Left renal pelvis (tissue), 4 donors: ENCODE data around the gene PDIA3. TPM values are rescaled to one million over a fixed set of nuclear protein-coding genes. Genes with fewer than 3 reads are reported as not detected.
"Not testable (repeated sequence)": the region's sequence is repeated elsewhere in the genome, so short reads cannot be mapped to it uniquely, and the experiment has no call there.

ENCODE experiments used
- DNase-seq, 4 donors: peaks; one replicate each; pipeline ENCODE4 v3.0.0-alpha.2; 2013; ENCODE audit warnings: low read depth in 4 of 4, low spot score in 3 of 4
- polyA plus RNA-seq, 4 donors: library from polyadenylated mRNA; unstranded; fragments of 120-200 nt; gene quantifications; one replicate each; pipeline ENCODE4 v1.2.1, GENCODE V29; 2013; ENCODE audit not compliant: insufficient read length in 4 of 4

The PDIA3 gene
- polyA plus RNA-seq, 4 donors: 487 to 703 (median 583) TPM

DNA sequence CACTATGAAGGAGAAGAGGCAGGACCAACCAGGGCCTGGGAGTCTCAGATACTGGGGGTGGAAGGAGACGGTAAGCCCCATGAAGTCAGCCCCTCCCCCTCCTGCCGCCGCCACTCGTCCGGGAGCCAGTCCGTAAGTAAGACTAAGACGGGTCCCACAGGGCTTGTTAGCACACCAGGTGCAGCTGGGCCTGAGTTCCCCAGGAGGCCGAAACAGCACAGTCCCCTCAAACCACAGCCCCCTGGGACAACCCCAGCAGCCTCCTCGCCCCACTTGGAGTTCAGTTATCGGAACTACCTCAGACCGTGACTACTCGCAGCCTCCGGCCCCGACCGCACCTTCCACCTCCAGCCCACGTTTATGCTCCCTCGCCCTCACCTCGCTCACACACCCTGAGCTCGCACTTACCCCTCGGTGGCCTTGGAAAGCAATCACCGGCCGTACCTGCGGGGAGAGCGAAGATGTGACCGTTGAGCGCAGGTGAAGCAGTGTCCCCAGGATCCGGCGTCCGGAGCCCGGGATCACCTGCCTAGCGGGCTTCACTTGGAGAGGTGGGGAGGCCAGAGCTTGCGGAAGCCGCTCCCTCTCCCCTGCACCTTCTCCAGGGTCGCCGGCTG, 30.0 kb downstream of the PDIA3 start:
- no peak for DNase-seq

DNA sequence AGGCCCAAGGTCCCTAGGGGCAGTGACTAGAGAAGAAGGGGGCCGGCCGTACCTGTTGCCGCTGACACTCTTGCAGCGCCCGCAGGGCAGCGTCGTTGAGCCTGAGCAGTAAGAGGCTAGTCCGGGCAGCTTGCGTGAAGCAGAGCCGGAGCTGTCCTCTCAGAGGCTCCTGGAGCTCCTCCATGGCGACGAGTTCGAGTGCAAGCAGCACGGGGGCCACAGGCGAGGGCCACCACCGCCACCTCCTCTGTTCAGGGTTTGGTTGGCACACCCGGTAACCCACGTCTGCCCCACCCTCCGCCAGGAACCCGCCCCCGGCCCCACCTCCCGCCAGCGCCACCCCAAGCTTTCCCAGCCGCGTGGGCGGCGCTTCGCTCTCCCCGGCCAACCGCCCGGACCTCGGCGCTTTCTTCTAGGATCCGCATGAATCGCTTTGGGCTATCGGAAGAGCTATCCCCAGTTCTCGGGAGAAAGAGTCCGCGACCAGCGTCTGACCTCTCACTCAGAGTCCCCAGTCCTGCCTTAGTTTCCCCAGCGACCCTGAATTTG, 30.6 kb downstream of the PDIA3 start, which contains the start of gene ELL3:
TSS of gene ELL3 (minus strand) at position 249 of the 549 bp plus-strand sequence. CDS start at position 184, 65 bp downstream.
- no peak for DNase-seq

DNA sequence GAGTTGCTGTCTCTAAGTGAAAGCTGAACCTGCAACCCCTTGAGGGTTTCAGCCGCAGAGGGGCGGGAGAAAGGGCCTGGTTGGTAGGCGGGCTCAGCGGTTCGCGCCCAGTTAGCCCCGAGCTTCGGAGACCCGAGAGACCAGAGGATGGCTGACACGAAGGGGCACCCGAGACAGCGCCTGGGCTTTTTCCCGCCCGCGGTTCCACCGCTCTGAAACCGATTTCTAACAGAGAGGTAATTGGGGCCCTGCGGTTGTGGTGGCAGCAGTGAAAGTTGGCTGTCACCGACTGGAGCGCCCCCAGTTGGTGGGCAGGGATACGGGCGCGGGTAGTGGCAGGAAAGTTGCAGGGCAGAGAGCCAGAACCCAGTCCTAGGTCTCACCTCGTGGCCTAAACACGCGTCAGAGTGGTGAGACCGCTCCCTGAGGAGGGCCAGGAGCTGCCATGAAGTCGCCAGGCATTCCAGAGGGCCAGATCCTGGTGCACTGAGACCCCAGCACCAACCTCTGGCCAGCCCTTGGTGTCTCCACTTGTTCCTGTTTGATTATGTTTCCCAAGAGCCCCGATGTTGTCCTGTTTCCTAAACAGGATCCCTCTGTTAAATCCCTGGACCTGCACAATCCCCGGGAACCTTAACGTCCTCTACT, 31.2 kb downstream of the PDIA3 start:
- no peak for DNase-seq

DNA sequence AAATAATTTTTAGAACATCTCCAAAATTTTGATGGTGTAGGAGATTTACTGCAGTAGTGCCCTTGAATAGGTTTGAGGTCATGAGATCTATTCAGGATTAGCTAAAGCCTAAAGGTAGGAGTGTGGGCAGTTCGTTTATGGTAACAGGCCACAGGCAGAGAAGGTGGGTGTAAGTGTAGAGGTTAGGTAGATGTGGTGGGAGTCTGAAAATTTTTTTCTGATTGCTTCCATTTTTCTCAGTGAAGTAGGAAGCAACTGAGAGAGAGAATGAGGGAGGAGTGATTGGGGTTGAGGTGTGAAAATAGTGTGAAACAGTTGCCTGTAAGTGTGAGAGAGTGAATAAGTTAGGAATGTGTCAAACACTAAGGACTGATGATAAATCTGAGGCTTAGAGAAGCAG, 32.8 kb downstream of the PDIA3 start:
- no peak for DNase-seq

- no peak for DNase-seq
Measured at GRCh38 chr15:43789409-43789808, 43.2 kb downstream of the PDIA3 start.

DNA sequence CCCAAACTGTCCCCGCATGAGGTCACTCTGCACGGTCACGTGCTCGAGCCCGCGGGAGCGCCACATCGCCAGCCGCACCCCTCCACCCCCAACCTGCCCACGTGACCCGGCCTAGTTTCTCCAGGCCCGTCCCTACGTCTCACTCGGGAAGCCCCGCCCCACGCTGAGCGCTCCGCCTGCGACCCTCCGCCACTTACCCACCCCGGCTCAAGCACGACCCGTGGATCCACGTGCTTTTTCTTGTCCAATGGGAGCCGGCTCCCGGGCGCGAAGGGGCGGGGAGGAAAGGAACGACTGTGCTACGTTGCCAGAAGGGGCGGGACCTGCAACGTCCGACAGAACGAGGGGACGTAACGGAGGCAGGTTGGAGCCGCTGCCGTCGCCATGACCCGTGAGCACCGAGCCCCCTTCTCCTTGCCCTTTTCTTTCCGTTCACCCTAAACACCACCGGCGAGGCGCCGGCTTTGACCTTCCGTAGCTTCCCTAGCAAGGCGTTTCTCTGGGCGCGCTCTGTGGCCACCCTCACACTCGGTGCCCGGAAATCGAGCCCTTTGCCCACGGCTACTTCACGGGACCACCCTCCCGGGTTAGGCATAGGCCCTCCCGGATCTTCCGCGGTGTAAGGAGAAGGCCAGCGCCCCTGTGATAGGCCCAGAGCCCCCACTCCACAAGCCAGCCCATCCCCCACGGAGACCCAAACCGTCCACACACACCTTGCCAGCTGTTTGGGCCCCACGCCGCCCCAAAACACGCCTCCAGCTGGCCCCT, 45.9 kb downstream of the PDIA3 start, which contains the start of gene SERF2:
TSS of gene SERF2 (plus strand) at position 328 of the 768 bp plus-strand sequence. CDS start at position 385, 57 bp downstream.
- DNase-seq: peak; percentile 98 to 99 (median 98)

GRCh38 chr15:43792761-43793476, 46.7 kb downstream of the PDIA3 start:
- no peak for DNase-seq

DNA sequence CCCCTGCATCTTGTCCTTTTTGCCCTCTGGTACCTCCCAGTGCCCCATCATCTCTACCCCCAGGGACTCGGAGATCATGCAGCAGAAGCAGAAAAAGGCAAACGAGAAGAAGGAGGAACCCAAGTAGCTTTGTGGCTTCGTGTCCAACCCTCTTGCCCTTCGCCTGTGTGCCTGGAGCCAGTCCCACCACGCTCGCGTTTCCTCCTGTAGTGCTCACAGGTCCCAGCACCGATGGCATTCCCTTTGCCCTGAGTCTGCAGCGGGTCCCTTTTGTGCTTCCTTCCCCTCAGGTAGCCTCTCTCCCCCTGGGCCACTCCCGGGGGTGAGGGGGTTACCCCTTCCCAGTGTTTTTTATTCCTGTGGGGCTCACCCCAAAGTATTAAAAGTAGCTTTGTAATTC, 47.4 kb downstream of the PDIA3 start:
- DNase-seq: no peak

DNA sequence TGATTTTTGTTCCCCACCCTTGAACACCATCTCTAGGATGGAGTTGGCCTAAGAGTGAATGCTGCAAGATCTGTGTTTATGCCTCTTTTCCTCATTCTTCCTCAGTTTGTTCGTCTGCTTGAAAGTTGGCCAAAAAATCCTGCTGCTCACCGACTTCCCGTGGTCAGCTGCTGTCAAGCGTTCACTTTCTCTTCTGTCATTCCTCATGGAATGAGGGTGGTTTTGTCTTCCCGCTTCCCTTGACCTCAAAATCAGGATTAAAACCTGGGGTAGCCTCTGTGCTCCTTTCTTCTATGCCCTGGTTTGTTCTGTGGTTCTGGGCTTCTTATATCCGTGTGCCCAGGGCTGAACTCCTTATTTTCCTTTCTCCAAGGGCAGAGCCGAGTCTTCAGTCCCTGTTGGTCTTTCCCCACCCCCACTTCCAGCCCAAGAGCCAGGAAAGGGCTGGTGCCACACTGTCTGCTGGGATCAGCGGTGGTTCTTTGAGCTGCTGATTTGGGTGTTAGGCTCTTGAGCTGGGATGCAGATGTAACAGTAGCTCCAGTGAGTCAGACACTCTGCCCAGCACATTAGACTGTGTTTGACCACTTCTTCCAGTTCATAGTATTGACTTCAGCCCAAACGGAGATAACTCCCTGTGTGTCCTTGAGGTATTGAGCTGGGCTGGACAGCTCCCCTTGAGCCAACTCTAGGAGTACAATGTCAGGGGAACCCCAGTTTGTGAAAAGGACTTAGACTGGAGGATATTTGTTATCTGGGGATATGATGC, 48.2 kb downstream of the PDIA3 start:
- no peak for DNase-seq

DNA sequence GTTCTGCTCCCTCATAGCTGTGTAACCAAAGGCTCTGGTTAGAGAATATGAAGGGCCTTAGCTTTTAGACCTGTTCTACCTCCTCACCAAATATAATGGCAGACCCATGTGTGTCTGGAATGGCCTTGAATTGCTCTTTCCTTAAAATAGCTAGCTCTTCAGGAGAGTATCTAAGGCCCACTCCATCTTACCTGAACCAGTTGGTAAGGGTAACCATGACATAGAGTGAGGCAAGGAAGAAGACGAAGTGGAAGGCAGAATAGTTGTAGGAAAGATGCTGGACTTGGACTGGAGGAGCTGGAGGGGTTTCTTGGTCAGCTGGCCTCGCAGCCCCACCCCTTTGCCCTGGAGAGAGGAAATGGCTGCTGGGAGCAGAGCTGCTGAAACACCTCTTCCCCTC, 49.0 kb downstream of the PDIA3 start:
- no peak for DNase-seq

GRCh38 chr15:43795997-43796396, 49.8 kb downstream of the PDIA3 start:
- DNase-seq: no peak

DNA sequence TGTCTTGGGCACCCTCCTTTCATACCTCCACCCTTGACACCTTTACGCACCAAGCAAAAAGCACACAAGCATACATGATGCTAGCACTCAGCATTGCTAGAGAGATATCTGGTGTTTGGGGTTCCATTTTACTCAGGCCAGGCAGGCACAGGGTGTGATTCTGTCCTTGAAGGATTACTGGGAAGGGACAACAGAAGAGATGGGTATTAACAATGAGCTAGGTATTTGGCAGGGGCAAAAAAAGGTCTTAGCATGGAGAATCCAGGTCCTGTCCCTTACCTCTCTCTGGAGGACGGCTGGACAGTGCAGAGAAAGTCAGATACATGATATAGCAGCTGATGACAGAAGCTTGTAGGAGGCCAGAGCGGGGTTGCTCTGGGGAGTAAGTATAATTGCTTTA, 50.3 kb downstream of the PDIA3 start:
- no peak for DNase-seq

DNA sequence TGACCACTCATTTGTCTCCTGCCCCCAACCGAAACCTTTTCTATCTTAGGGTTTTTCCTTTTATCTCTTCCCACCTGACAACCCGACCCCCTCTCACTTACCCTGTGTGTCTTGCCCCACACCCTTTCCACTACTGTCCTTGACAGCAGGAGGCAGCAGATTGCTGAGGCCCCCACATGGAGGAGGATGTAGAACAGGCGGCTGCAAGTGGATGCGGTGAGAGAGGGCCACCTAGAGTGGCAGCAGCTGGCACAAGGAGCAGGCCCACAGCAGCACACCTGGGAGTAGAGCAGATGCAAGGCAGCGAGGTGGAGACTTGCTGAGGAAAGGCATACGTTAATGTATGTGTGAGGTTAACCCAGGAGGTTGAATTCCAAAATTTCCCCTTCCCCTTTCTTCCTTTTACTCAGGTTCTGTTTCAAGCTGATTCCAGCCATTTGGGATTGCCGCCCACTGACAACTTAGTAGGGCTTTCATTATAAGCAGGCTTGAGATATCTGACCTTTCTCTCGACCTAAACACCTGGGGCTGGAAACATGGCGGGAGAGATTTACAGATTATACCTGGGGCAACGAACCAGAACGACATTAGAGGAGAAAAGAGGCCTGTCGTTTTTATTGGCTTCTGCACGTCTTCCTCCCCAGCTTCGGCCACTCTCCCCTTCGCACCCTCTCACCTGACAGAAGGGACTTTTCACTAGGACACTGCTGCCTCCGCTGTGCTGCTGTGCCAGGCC, 53.1 kb downstream of the PDIA3 start:
- DNase-seq: no peak

GRCh38 chr15:43799945-43800285, 53.7 kb downstream of the PDIA3 start, which contains the start of gene SERINC4:
Gene SERINC4, minus strand, starts transcription at chr15:43800220. Its CDS starts 234 bp downstream, at chr15:43799986.
- DNase-seq: no peak

DNA sequence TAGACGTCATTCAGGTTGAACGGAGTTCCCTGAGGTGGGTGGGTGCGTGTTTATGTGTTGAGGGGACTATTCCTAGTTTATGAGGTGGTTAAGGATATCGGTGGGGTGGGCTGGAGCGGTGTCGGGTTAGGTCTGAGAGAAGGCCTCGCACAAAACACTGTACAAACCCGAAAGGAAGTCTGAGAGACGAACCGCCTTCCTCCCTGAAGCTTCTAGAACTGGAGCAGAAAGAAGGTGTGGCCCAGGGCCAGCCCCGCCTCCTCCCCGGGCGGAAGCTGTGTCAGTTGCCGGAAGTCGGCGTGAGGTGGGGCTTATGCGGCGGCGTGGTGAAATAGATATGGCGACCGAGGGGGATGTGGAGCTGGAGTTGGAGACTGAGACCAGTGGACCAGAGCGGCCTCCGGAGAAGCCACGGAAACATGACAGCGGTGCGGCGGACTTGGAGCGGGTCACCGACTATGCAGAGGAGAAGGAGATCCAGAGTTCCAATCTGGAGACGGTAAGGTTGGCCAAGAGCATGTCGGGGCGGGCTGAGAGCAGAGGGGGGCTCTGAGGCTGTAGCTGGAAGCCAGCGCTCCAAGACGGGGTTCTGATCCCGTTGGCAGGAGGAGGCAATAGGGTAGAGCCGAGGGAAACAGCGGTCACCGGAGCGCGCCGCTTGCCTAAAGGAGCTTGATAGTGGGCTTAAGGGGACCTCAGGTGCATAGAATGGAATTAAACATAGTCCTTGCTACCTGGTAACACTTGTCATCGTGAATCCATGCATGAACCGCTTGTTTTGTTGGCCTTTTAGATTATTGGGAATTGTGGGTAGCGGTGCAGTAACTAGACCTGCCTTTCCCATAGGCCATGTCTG, 54.3 kb downstream of the PDIA3 start, which contains the start of gene HYPK:
TSS of gene HYPK (plus strand) at position 314 of the 856 bp plus-strand sequence. CDS start at position 338, 24 bp downstream.
- peak in 3 of 4 donors; percentile 76 to 82 (median 77) for DNase-seq

GRCh38 chr15:43802676-43803075, 56.4 kb downstream of the PDIA3 start:
- DNase-seq: not testable (repeated sequence)

DNA sequence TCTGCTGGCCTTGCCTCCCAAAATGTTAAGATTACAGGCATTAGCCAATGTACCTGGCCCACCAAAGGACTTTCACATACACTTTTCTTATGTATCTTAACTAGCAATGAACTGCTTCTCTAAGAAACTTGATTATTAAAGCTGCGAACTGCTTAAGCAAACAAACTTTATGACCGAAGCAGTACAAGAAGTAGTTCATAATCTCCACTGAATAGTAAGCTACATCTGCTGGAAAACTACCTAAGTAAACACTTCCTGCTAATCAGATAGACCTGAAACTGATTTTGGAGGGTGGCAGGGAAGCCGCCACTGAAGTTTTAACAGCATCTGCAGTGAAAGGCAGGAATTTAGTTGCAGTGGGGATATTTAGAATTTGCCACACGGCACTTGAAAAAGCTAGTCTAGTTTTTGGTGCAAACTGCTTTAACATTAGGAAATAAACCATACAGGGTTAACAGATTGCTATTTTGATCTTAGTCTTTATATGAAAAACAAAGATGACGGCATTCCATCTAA, 62.3 kb downstream of the PDIA3 start:
- no peak for DNase-seq
